AG08395 (cell line): ENCODE data around the gene DHRS2.
"Not testable (repeated sequence)": the region's sequence is repeated elsewhere in the genome, so short reads cannot be mapped to it uniquely, and the experiment has no call there.

Experiments
- DNase-seq: peaks from one replicate; pipeline ENCODE4 v3.0.0; 2012; ENCODE audit warnings: mixed read lengths, low spot score

Gene DHRS2

GRCh38 chr14:23633160-23633701 lies 2.9 kb upstream of the DHRS2 start:
- no peak for DNase-seq

- DNase-seq, result not testable (repeated sequence)
Observed at GRCh38 chr14:23634698-23635412, 1.3 kb upstream of the DHRS2 start.

DNA sequence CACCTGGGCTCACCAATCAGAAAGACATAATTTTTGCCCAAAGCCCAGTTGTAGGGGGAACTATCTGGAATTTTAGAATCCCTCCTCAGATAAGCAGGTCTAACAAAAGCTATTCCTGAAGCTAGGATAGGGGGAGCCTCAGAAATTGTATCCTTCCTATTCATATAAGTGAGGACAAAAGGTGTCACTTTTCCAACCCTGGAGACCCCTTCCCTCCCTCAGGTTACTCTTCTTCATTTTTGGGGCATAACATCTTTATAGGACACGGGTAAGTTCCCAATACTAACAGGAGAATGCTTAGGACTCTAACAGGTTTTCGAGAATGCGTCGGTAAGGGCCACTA lies 1.1 kb downstream of the DHRS2 start:
- not testable (repeated sequence) for DNase-seq

DNA sequence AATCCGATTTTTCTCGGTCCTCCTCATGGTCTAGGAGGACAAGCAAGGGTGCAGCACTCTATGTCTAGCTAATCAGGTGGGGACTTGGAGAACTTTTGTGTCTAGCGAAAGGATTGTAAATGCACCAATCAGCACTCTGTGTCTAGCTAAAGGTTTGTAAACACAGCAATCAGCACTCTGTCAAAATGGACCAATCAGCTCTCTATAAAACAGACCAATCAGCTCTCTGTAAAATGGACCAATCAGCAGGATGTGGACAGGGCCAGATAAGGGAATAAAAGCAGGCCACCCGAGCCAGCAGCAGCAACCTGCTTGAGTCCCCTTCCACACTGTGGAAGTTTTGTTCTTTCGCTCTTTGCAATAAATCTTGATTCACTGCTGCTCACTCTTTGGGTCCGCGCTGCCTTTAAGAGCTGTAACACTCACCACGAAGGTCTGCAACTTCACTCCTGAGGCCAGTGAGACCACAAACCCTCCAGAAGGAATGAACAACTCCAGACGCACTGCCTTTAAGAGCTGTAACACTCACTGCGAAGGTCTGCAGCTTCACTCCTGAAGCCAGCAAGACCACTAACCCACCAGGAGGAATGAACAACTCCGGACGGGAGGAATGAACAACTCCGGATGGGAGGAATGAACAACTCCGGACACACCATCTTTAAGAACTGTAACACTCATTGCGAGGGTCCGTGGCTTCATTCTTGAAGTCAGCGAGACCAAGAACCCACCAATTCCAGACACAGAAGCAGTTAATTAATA lies 1.7 kb downstream of the DHRS2 start:
- not testable (repeated sequence) for DNase-seq

DNA sequence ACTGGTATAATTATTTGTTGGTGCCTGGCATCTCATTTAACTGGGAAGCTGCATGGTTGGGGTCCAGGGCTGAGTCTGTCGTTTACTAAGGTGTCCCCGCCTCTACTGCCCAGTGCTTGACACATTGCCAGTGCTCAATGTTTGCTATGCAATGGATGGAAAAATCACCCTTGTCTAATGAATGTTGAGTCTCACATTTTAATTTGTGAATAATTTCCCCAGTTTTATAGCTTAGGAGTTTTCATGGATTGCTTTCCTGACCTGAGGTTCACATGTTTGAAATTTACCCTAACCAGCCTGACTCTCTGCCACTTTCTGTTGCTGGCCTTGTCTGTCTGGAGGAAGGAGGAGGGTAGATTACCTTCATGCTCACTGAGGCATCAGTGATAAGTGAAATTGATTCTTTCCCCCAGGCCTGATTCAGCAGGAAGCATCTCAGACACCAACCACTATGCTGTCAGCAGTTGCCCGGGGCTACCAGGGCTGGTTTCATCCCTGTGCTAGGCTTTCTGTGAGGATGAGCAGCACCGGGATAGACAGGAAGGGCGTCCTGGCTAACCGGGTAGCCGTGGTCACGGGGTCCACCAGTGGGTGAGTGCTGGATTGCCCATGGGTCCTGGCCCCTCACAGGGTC lies 2.4 kb downstream of the DHRS2 start:
- DNase-seq, result no peak

DNA sequence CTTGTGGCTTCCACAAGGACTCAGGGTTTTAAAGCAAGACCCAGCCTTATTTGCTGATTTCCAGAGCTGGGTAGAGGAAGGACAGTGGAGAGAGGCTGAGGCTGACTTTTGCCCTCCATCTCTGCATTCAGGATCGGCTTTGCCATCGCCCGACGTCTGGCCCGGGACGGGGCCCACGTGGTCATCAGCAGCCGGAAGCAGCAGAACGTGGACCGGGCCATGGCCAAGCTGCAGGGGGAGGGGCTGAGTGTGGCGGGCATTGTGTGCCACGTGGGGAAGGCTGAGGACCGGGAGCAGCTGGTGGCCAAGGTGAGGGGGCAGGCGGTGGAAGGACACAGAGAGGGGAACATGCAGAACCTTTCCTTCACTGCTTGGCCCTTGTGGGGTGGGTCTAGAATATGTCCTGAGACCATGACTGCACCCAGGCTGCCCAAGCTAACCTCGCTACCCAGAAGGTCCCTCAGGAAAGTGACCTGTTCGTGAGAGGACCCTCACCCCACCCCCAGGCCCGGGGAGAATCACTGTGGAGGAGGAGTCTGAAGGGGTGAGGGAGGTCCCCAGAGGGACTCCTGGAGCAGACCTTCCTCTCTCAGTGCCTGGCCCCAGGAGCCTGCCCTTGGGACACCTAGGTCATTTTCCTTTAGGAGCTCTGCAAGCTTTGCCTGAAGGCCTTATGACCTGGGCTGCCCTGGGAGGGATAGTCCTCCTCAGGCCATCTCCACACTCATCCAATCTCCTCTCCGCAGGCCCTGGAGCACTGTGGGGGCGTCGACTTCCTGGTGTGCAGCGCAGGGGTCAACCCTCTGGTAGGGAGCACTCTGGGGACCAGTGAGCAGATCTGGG lies 3.1 kb downstream of the DHRS2 start:
- no peak for DNase-seq

DNA sequence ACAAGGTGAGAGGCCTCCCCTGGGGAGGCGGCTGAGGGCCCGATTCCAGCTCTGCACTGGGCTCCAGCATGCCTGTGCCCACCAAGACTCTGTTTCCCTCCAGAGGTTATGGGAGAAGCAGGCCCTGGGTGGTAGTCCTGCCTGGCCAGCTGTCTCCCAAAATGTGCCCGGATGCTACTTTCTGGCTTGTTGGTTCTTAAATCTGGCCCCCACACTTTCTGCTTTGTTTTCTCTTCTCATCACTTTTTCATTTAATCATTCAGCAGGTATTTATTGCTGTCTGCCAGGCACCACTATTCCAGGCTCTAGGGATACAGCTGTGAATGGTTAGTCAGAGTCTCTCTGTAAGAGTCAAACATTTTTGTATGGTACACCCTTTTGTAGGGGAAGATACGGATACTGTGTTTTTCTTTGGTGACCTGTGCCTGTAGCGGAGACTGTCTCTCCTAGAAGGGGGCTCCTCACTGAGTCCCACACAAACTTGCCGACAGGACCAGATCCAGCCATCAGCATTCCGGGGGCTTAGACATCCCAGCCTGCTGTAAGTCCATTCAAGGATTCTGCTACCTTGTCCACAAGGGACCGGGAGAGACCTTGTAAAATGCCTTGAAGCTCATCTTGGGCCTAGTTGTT lies 3.8 kb downstream of the DHRS2 start:
- no peak for DNase-seq

DNA sequence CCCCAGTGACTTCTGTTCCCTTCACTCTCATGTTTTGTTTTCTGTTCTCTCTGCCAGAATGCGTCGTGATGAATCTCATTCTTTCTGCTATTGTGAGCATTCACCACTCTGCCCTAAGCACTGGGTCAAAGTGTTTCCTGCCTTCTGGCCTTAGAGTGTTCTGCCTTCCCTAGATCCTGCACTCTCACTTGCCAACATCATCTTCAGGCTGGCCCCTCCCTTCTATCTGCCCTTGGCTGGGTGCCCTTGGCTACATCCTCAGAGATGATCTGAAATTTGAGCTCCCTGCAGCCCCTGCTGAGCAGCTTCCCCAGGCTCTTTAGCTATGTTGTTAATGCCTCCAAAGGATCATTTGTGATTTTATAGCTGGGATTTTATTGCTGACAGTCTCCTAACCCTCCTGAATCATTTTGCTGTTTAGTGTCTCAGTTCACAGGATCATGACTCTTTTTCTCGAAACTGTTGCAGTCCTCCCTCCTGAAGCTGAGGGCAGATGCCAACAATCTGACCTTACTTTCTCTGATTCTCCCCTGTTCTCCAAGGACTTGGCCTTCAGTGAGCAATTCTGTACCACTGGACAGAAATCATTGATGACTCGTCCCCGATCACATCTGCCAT lies 4.5 kb downstream of the DHRS2 start:
- DNase-seq, result peak; percentile 63

- DNase-seq, result no peak
Observed at GRCh38 chr14:23641180-23641914, 5.2 kb downstream of the DHRS2 start.

DNA sequence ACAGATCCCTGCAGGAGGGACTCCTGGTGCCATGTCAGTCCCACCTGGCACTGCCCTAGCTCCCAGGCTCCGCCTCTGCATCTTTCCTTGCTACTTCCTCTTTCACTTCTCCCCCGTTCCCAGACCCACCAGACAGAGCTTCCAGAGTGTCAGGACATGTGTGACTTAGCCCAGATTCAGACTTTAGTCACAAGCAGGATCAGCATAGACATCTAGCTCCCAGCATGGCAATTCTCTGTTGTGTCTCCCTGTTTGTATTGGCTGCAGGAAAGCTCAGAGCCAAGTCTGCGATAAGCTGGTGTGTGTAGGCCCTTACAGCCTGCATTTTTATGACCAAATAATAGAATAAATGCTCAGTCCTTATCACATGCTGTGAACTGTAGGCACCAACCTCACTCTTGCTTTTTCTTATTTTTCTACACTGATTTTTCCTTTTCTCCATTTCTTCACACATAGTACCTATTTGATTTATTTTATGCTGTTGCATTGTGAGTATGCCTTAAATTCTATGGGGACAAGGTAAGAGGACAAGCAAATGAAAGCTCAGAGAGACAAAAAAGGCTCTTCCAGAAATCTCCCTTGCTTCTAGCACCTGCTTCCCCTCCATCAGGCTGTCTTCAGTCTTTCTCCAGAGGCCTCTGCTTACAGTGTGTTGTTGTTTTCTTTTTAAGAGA lies 5.9 kb downstream of the DHRS2 start:
- no peak for DNase-seq

DNA sequence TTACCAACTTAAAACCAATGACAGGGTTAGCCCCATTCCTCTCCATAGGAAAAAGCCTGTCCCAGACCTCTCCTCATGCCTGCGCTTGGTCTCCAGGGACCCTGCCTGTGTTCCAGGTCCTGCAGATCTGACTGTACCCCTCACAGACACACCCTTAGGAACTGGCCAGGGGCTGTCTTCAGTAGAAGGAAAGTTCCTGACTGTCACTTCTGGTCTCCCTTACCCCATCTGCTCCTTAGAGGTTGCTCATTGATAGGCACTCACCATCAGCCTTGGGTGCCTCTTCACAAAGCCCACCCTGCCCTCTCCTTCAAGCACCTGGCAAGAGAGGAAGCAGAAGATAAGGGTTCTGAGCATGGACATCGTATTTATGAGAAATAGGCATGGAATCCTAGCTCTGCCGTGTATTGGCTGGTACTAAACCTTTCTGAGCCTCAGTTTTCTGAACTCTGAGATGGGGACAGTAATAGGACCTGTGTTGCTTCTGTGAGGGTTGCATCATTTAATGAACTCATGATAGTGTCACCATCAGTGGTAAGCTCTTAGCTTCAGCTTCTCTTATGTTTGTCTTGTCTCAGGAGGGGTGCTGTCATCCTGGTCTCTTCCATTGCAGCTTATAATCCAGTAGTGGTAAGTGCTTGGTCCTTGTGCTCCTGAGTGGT lies 7.5 kb downstream of the DHRS2 start:
- no peak for DNase-seq

GRCh38 chr14:23644195-23644918 lies 8.2 kb downstream of the DHRS2 start:
- DNase-seq, result no peak

DNA sequence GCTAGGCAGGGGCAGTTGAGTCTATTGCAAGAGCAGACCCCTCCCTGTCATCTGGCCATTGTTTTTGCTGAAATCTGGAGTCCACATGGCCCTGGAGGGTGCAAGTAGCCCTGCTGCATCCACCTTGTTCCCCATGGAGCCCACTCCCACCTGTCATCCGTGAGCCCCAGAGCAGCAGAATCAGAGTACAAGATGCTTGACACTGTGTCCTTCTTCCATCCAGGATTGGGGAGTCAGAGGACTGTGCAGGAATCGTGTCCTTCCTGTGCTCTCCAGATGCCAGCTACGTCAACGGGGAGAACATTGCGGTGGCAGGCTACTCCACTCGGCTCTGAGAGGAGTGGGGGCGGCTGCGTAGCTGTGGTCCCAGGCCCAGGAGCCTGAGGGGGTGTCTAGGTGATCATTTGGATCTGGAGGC lies 8.8 kb downstream of the DHRS2 start:
- no peak for DNase-seq

DNA sequence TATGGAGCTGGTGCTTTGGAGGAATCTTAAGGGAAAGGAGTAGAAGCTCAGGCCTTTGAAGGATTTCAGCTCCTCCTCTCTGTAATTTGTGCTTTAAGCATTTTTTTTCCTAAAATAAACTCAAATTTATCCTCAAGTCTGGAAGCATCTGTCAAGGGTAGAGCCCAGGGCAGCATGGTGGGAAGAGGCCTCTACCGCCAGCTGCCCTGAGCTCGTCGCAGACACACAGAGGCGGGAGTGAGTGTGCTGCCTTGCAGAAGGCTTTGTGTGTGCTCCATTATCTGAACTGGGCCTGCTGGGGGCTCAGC lies 9.3 kb downstream of the DHRS2 start:
- no peak for DNase-seq

- no peak for DNase-seq
Observed at GRCh38 chr14:23645812-23646647, 9.9 kb downstream of the DHRS2 start.

DNA sequence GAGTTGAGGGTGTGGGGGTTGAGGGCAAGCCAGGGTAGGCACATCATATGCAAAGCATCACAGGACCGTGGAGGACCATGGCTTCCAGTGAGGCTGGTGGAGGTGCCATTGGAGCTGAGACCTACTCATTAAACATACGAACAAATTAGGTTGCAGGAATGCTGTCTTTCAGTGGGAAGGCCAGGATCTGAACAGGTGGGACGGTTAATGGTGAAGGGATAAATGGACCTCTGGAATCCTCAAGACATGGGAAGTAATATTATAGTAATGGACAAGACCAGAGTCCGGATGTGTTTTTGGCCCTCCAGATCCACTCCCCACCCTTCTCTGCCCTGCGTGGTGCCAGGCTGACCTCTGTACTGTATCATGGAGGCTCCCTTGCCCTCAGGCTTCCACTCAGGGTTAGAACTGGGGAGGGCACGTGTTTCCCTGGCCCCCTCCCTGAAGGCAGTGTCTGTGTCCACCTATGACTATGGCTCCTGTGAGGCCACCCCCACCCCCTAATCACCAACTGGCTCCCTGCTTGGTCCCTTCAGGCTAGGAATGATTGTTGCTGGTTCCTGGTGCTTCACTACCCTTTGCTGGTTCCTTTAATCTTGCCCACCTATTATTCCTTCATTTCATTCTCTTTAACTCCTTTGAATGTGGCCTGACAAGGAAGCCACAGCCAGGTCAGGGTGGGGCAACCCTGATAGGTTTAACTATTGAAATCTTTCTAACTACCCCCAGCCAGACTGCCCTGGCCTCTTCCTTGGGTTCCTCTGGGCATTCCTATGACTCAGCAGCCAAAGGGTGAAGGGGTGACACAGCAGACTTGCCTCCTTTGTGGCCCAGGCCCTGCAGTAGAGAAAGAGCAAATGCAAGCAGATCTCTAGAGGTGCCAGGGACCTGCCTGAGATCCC lies 10.7 kb downstream of the DHRS2 start:
- DNase-seq, result peak; percentile 28

GRCh38 chr14:23647619-23648018 lies 11.5 kb downstream of the DHRS2 start:
- no peak for DNase-seq
